Astrocyte of the spinal cord (primary cell): ENCODE measurements around the gene STUB1.

Source experiments
- DNase-seq: peaks from one replicate; pipeline ENCODE4 v3.0.0; 2011; ENCODE audit warnings: low read depth, low spot score
- H3K4me3 ChIP-seq: 2 replicates; pipeline ENCODE4 v1.5.1; 2011; ENCODE audit warnings: low read depth, mild to moderate bottlenecking, low read length, moderate library complexity
- in situ Hi-C: cut with HindIII; loops from 2 replicates; pipeline ENCODE4 v1.10.0; 2017; ENCODE audit warnings: low sequenced_read_pairs
- TF ChIP-seq, protein P1 (sequence below): IDR thresholded peaks from 2 replicates; pipeline ENCODE4 v1.5.1; 2012; ENCODE audit warnings: low read depth, mild to moderate bottlenecking, low read length, inconsistent platforms

Gene STUB1

DNA sequence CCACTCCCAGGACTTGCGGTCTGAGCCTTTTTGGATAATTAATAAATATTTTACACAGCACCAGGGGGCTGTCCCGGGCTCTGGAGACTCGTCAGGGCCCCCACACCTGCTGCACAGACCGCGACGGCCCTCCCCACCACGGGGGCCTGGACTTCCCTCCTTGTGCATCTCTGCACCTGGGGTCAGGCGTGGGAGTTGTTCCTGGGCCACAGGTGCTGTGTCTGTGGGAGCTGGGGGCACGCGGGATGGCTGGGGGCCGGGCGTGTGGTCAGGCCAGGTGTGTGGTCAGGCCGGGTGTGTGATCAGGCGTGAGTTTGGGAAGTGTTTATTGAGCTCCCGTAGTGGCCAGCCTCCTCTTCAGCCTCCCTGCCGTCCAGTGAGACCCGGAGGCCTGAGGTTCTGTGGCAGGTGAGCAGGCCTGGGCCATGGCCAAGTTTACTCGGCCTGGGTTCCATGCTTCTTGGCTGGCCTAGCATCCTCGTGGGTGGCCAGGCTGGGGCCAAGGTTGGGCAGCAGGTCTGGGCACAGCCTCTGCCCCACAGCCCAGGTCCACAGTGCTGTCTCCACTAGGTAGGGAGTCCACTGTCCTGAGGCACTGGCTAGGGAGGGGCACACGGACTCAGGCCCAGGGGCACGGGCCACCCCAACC lies 1.9 kb upstream of the STUB1 start:
- H3K4me3 ChIP-seq: no peak overlapping the region
- in situ Hi-C loops: no loop called here
- DNase-seq: no peak
- TF ChIP-seq, protein P1, sequence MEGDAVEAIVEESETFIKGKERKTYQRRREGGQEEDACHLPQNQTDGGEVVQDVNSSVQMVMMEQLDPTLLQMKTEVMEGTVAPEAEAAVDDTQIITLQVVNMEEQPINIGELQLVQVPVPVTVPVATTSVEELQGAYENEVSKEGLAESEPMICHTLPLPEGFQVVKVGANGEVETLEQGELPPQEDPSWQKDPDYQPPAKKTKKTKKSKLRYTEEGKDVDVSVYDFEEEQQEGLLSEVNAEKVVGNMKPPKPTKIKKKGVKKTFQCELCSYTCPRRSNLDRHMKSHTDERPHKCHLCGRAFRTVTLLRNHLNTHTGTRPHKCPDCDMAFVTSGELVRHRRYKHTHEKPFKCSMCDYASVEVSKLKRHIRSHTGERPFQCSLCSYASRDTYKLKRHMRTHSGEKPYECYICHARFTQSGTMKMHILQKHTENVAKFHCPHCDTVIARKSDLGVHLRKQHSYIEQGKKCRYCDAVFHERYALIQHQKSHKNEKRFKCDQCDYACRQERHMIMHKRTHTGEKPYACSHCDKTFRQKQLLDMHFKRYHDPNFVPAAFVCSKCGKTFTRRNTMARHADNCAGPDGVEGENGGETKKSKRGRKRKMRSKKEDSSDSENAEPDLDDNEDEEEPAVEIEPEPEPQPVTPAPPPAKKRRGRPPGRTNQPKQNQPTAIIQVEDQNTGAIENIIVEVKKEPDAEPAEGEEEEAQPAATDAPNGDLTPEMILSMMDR: no peak

DNA sequence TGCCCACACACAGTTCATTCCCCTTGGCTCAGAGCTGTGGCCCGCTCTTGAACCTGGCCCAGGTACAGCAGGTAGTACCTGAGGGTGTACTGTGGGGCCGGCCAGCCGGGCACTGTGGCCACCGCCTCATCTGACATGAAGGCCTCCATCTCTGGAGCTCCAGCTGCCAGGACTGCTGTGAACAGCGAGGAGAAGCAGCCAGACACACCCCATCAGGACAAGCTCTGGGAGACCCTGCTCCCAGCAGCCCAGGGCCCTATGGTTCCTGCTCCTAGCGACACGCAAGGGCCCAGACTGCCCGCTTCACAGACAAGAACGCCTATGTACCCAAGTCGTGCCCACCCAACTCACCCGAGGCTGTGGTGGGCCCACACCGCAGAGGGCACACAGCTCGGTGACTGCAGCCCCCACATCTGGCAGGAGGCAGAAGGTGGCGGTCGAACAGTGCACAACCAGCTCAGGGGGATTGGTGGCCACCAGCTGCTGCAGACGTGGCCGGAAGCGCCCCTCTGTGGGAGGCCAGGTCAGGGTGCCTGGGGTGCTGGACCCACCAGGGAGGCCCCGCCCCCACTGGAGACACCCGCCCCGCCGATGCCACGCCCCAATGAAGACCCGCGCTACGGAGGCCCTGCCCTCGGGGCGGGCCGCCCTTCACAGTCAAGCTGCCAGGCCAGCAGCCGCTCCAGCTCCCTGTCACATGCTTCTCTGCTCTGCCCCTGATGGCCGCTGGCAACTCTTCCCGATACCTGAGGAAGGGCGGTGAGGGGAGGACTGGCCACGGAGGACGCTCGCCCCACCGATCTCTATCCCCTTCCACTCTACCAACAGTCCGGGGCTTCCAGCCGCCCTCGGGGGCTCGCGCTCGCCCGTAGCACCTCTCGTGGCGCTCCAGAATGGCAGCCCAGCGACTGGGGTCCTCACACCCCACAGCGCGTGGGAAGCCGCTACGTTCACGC lies 1.1 kb upstream of the STUB1 start:
- TF ChIP-seq, protein P1: no peak
- DNase-seq: peak; percentile 48
- in situ Hi-C loops: no loop called here
- H3K4me3 ChIP-seq: peak overlapping the region; percentile 47

DNA sequence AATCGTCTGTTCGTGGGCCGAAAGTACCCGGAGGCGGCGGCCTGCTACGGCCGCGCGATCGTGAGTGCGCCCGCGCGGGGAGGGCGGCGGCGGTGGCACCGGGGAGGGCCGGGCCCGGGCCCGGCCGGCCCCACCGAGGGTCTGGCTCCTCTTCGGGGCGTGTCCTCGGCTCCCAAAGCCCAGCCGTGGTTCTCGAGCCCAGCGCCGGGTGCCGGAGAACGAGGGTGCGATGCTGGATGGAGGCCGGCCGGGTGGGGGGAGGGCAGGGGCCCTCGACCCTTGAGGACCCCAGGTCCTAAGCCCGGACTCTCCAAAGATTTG lies 375 bp downstream of the STUB1 start:
- in situ Hi-C loops: no loop called here
- TF ChIP-seq, protein P1: no peak
- H3K4me3 ChIP-seq: peak overlapping the region; percentile 75

DNA sequence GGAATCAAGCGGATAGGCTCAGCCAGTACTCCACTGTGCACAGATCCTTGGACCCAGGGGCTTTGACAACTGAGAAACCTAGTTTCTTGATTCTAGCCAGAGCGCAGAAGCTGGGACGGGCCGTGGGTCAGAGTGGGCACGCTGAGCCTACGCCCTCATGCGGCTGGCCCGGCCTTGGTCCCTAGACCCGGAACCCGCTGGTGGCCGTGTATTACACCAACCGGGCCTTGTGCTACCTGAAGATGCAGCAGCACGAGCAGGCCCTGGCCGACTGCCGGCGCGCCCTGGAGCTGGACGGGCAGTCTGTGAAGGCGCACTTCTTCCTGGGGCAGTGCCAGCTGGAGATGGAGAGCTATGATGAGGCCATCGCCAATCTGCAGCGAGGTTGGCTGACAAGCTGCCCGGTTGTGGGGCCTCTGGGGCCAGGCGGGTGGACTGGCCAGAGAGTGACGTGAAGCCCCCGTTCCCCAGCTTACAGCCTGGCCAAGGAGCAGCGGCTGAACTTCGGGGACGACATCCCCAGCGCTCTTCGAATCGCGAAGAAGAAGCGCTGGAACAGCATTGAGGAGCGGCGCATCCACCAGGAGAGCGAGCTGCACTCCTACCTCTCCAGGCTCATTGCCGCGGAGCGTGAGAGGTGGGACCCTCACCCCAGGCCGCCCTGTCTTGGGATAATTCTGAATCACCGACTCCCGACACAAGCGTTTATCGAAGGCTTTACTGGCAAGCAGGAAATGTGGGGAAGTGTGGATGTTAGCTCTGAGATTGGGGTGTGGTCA lies 946 bp downstream of the STUB1 start:
- TF ChIP-seq, protein P1: no peak
- H3K4me3 ChIP-seq: peak overlapping the region; percentile 75
- in situ Hi-C loops: no loop called here
- peak; percentile 40 for DNase-seq

More for the DNA sequence above, 375 bp downstream of the STUB1 start:
- DNase-seq: no peak

DNA sequence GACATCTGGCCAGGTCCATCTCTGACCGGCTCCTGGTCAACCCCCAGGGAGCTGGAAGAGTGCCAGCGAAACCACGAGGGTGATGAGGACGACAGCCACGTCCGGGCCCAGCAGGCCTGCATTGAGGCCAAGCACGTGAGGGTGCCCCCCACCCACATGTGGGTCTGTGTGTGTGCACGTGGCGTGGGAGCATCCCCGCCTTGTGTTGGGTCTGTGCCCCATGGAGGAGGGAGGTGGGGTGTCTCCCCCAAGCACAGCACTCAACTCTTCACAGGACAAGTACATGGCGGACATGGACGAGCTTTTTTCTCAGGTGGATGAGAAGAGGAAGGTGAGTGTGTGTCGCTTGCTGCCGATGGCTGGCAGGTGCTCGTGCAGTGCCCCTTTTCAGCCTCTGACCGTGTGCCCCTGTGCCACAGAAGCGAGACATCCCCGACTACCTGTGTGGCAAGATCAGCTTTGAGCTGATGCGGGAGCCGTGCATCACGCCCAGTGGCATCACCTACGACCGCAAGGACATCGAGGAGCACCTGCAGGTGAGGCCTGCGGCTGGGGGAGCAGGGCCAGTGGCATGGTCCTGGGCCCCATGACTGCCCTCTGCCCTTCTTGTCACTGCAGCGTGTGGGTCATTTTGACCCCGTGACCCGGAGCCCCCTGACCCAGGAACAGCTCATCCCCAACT lies 1.7 kb downstream of the STUB1 start:
- H3K4me3 ChIP-seq: peak overlapping the region; percentile 75
- TF ChIP-seq, protein P1: no peak
- in situ Hi-C loops: no loop called here
- peak; percentile 19 for DNase-seq
